ENCODE measurements around the gene PAX6.

- TF ChIP-seq POLR2A (IDR thresholded peaks at IDR 0.05) (no peak), CTCF (IDR thresholded peaks at IDR 0.05) (no peak)
These were observed at the start of gene PAX6 for GRCh38 chr11:31810779-31811647.
